ENCODE data around the gene PKMYT1.

Gene PKMYT1

GRCh38 chr16:2980227-2981176, at the start of gene PKMYT1:
TSS of gene PKMYT1 (minus strand) at chr16:2980446. CDS start at chr16:2979657, 789 bp downstream.
- DNase-seq (ENCODE audit: low spot score), result peak; percentile 94

- DNase-seq (ENCODE audit: low spot score), result peak; percentile 30
These were observed 49.4 kb upstream of the PKMYT1 start for GRCh38 chr16:3029491-3030221.

- no peak for DNase-seq (ENCODE audit: low spot score)
These were observed 48.6 kb upstream of the PKMYT1 start for GRCh38 chr16:3028716-3029319.

- peak; percentile 88 for DNase-seq (ENCODE audit: low spot score)
These were observed 47.9 kb upstream of the PKMYT1 start for GRCh38 chr16:3027983-3028715.

GRCh38 chr16:3027489-3027795, 47.2 kb upstream of the PKMYT1 start:
- no peak for DNase-seq (ENCODE audit: low spot score)

- DNase-seq (ENCODE audit: low spot score), result no peak
These were observed 46.6 kb upstream of the PKMYT1 start for GRCh38 chr16:3026609-3027488.

GRCh38 chr16:3026003-3026378, 45.7 kb upstream of the PKMYT1 start:
- DNase-seq (ENCODE audit: low spot score), result no peak

- no peak for DNase-seq (ENCODE audit: low spot score)
These were observed 45.1 kb upstream of the PKMYT1 start for GRCh38 chr16:3025032-3026002.

GRCh38 chr16:3023669-3024478, 43.6 kb upstream of the PKMYT1 start, which contains the start of the genes HCFC1R1 and THOC6:
TSS of gene HCFC1R1 (minus strand) at chr16:3023942. CDS start at chr16:3023941, 1 bp downstream.
TSS of gene THOC6 (plus strand) at chr16:3024035. CDS start at chr16:3024327, 292 bp downstream.
- peak; percentile 95 for DNase-seq (ENCODE audit: low spot score)

GRCh38 chr16:3023415-3023668, 43.1 kb upstream of the PKMYT1 start:
- no peak for DNase-seq (ENCODE audit: low spot score)

GRCh38 chr16:3022684-3023414, 42.6 kb upstream of the PKMYT1 start:
- DNase-seq (ENCODE audit: low spot score), result no peak

- peak; percentile 86 for DNase-seq (ENCODE audit: low spot score)
These were observed 42.0 kb upstream of the PKMYT1 start for GRCh38 chr16:3022208-3022683.

- peak; percentile 84 for DNase-seq (ENCODE audit: low spot score)
These were observed 41.4 kb upstream of the PKMYT1 start for GRCh38 chr16:3021449-3022207.

GRCh38 chr16:3020604-3021448, 40.6 kb upstream of the PKMYT1 start:
- DNase-seq (ENCODE audit: low spot score), result peak; percentile 78

GRCh38 chr16:3020247-3020603, 40.0 kb upstream of the PKMYT1 start, which contains the start of gene TNFRSF12A:
TSS of gene TNFRSF12A (plus strand) at chr16:3020368. CDS start at chr16:3020398, 30 bp downstream.
- peak; percentile 65 for DNase-seq (ENCODE audit: low spot score)

GRCh38 chr16:3019594-3020246, 39.5 kb upstream of the PKMYT1 start:
- DNase-seq (ENCODE audit: low spot score), result no peak

All from CD4-positive, alpha-beta T cell treated with Interleukin-15 for 4 hours (primary cell).